Muscle of arm (tissue), 12 donors: ENCODE results near the gene CMPK2. TPM values are rescaled to one million over a fixed set of nuclear protein-coding genes. Genes with fewer than 3 reads are reported as not detected.
"Not testable (repeated sequence)": the region's sequence is repeated elsewhere in the genome, so short reads cannot be mapped to it uniquely, and the experiment has no call there.

Experiments
- DNase-seq: peaks from one replicate; pipeline ENCODE4 v3.0.0-alpha.2; 2013
- polyA plus RNA-seq, 12 donors: library from polyadenylated mRNA; unstranded; fragments of 120-200 nt; gene quantifications; one replicate each; pipeline ENCODE4 v1.2.1, GENCODE V29; 2013; ENCODE audit not compliant: insufficient read length in 12 of 12

Gene CMPK2
- polyA plus RNA-seq, 12 donors: 2.7 to 5.3 (median 3.8) TPM; not detected in 1

DNA sequence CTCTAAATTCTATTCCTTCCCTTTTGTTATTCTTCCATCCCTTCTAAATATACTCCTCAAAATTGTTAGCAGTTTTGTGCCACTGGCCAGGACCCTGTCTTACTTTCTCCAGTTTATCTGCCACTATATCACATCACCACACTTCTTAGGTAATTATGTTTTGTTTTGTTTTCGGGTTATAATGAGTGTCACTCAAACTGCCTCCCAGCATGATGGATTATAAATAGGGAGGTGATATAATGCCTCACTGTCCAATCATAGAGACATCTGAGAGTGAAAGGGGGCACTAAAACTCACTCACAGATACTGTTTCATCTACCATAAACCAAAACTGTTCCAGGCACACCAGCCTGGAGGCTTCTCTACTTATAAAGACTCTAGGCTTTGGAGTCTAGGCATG lies 15.3 kb upstream of the CMPK2 start:
- no peak for DNase-seq

DNA sequence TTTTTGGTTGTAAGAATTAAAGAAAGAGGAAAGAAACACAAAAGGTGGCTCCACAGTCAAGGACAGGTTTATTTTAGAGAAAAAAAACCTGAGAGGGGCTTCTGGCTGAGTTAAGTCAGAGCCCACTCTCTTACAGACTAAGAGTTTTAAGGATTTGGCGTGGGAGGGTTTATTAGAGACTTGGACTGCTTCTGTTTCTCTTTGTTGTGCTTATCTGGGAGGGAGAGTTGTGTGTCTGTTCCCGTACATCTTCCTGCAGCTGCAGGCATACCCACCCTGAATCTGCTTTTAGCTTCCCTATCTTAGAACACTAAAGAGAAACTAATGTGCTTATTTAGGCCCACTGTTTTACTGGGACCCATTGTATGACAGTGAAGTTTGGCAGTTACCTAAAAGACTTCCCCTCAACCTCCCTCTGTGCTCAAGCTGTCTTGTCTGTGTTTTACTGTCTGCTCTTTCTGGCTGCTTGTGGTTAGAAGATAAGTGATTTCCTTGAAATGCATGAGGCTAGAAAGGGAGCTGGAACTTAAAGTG lies 14.6 kb upstream of the CMPK2 start:
- no peak for DNase-seq

DNA sequence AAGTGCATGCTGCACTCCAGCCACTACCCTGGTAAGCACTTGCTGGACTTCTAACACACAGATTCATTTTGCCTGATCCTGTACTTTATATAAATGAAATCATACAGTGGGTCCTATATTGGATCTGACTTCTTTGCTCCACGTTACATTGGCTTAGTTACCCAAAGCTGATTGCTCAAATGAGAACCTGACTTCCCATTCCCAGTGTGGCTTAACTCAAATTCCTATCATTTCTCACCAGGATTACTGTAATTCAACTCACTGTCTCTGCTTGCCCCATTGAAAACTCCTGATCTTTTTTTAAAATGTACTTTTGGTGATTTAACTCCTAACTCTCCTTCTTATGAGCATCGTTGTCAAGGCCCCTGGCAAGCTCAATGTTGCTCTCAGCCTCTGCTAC lies 13.3 kb upstream of the CMPK2 start:
- DNase-seq: no peak

DNA sequence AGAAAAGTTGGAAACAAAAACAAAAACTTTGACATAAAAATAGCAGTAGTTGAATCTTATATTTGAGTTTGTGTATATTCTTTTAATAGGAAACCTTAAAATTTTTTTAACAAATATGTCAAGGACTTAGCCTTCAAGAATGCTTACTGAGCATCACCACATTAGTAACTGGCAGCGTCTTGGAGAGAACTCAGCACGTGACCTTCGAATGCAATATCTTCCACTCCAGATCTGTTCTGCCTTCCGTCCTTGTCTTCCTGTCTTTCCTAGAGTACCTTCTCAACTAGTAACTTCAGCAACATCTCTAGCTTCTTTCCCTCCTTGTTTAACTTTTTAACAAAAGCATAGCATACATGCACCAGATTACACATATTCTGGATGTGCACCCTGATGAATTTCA lies 12.8 kb upstream of the CMPK2 start:
- no peak for DNase-seq

DNA sequence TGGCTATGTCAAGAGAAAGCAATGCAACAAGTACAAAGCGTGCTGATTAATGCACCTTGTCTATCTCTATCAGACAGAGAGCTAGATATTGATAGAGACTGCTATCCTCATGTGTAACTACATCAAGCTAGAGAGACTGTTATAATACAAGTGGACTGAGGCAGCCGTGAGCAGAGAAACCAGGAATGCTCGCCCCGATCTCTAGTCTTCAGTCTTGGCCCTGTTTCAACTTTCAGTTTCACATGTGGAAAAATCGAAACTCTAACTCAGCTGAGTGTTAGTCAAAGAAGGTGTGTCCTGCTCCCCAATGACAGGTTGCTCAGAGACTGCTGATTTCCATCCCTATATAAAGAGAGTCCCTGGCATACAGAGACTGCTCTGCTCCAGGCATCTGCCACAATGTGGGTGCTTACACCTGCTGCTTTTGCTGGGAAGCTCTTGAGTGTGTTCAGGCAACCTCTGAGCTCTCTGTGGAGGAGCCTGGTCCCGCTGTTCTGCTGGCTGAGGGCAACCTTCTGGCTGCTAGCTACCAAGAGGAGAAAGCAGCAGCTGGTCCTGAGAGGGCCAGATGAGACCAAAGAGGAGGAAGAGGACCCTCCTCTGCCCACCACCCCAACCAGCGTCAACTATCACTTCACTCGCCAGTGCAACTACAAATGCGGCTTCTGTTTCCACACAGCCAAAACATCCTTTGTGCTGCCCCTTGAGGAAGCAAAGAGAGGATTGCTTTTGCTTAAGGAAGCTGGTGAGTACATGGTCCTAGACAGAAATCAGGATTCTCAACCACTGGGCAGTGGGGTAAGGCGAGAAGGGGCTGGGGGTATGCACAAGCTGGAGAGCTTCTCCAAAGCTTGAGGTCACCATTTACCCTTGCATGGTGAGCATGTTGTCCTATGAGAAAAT lies 11.9 kb upstream of the CMPK2 start, which contains the start of gene RSAD2:
Gene RSAD2, plus strand, starts transcription at position 376 of the 903 bp plus-strand sequence. Its CDS starts 24 bp downstream, at position 400.
- peak; percentile 74 for DNase-seq

DNA sequence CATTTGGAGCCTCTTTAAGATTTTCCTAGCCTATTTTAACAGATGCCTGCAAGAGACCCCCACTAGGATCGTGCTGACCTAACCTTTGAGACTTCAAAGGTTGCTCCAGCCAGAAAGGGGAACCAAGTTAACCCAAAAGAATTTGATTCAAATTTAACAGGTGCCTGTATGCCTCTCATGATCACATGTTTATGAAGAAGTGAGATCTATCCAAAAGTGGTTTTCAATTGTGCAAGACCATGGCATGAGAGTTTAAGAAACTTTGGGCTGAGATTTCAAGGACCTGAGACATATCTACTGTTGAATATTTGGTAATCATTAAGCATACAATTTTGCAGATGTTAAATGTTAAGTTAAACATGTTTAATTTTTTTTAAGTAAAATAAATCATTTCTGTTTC lies 10.6 kb upstream of the CMPK2 start:
- DNase-seq: no peak

DNA sequence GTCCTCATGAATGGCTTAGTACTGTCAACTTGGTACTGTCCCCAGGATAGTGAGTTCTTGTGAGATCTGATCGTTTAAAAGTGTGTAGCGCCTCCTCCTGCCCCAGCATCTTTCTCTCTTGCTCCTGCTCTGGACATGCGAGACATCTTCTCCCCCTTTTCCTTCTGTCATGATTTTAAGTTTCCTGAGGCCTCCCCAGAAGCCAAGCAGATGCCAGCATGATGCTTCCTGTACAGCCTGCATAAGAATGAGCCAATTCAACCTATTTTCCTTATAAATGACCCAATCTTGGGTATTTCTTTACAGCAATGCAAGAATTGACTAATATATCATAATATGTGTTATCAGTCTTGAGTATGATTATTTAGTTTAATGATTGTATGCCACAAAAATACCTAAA lies 8.3 kb upstream of the CMPK2 start:
- no peak for DNase-seq

DNA sequence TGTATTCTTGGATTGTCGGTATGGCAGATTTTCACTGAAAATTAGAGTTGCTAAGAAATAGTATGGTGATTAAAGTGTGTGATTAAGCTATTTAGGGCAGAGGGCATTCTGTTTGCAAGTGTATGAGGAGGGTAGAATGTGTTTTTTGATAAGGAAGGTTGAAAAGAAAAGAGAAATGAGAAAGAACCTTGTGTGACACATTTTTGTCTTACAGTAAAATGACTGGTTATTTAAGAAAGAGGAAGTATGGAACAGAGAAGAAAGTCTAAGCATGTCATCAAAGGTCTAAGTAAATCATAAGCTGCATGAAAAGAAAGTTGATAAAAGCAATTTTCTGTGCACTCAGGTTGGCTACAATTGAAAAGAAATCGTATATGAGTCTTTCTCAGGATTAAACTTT lies 6.7 kb upstream of the CMPK2 start:
- DNase-seq: no peak

DNA sequence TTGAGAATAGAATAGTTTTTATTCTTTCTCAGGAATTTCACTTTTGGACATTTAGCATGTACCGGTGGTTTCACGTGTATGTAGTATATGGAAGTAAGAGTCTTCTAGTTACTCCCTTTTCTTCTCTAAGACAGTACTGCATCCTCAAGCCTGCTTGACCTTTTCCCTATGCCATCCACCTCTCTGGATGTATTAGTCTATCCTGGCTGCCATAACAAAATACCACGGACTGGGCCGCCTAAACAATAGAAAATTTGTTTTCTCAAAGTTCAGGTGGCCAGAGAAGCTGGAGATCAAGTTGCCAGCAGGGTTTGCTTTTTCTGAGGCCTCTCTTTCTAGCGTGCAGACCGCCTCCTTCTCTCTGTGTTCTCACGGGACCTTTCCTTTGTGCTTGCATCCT lies 1.3 kb upstream of the CMPK2 start:
- no peak for DNase-seq

DNA sequence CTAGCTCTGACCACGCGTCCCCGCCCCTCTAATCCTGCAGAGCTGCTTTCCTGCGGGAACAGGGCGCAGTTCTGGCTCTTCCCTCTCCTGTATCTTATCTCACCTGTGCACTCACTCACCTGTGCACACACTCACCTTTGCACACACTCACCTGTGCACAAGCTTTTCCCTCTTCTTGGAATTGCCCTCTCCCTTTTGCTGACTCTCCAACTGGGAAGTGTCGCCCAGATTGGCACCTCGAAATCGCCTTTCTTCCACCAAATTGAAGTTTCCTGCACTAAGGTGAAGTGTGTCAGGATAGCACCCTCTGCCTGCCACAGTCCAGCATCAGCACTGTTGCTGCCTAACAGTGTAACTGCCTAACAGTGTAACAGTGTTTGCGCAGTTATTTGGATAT lies 566 bp upstream of the CMPK2 start:
- DNase-seq: no peak

DNA sequence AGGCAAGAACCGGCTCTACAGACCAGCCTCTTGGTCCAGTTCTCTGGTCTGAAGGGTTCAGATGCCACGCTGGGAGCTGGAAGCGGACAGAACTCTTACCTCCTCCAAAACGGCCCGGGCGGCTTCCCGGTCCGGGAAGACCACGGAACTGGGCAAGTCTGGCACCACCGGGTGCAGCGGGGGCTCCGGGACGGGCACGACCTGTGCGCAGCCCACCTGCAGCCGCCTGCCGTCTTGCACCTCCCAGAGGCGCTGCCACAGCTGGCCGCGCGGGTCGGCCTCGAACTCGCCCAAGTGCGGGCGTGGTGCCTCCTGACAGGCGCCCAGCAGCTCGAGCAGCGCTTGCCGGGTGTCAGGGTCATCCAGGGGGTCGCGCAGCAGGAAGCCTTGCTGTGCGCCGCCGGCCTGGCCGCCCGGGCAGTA lies 773 bp downstream of the CMPK2 start:
- peak; percentile 25 for DNase-seq

DNA sequence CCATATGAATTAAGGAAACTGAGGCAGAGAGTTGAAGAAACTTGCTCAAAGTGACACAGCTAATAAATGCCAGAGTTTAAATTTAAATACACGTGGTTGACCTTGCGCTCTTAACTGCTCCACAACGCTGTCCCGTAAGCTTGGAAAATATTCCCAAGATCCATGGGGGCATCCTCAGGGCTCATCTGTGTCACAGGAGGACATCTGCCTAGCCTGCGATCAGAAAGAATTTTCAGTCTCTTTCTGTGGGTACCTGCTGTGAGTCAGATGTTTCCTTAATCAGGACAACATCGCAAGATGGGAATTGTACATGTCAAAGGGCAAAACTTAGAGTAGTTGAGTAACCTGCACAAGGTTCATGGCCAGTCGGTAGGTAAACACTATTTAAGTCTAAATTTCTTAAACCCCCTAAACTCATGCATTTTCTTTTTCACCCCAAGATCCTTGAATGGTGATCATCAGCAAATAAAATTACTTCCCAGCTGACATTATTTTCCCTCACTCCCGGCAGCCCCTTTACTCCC lies 1.4 kb downstream of the CMPK2 start:
- no peak for DNase-seq

DNA sequence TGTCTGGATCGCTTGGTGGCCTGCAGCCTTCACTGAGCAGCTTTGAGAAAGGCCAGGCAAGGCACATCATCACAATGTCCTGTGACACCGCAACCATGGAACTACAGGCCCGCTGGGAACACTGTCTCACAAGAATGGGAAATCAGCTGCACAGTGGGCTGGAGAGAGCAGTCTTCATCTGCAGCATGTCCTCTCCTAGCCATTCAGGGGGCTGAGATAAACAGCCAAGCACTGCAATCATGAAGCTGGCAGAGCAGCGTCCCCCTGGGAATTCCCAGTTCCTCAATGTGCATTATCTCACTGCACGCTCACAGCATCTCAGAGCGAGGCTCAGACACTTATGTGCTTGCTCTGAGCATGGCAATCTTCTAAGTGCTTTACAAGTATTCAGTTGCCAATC lies 1.9 kb downstream of the CMPK2 start:
- DNase-seq: no peak

DNA sequence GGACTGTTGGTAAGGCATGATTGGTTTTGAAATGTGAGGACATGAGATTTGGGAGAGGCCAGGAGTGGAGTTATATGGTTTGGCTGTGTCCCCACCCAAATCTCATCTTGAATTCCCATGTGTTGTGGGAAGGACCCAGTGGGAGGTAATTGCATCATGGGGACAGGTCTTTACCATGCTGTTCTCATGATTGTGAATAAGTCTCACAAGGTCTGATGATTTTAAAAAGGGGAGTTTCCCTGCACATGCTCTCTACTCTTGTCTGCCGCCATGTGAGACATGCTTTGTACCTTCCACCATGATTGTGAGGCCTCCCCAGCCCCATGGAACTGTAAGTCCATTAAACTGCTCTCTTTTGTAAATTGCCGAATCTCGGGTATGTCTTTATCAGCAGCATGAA lies 5.4 kb downstream of the CMPK2 start:
- DNase-seq: no peak

DNA sequence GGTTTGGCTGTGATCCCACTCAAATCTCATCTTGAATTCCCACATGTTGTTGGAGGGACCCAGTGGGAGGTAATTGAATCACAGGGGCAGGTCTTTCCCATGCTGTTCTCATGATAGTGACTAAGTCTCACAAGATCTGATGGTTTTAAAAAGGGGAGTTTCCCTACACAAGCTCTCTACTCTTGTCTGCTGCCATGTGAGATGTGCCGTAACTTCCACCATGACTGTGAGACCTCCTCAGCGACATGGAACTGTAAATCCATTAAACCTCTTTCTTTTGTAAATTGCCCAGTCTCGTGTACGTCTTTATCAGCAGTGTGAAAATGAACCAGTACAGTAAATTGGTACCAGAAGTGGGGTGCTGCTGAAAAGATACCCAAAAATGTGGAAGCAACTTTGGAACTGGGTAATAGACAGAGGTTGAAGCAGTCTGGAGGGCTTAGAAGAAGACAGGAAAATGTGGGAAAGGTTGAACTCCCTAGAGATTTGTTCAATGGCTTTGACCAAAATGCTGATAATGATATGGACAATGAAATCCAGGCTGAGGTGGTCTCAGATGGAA lies 7.2 kb downstream of the CMPK2 start:
- not testable (repeated sequence) for DNase-seq

DNA sequence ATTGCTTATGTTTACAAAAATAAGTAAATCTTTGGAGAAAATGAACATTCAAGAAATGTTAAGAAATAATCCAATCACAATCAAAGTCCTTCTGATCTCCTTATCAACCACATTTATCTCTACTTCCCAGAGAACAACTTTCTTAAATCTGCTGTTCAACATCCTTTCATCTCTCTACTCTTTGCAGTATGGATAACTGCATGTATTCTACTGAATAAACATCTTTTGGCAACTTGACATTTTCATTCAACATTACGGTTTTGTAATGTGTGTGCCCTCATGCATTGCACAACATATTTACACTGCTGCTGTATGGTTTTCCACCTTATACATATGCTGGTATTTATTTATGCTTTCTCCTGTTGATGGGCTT lies 9.2 kb downstream of the CMPK2 start:
- no peak for DNase-seq

DNA sequence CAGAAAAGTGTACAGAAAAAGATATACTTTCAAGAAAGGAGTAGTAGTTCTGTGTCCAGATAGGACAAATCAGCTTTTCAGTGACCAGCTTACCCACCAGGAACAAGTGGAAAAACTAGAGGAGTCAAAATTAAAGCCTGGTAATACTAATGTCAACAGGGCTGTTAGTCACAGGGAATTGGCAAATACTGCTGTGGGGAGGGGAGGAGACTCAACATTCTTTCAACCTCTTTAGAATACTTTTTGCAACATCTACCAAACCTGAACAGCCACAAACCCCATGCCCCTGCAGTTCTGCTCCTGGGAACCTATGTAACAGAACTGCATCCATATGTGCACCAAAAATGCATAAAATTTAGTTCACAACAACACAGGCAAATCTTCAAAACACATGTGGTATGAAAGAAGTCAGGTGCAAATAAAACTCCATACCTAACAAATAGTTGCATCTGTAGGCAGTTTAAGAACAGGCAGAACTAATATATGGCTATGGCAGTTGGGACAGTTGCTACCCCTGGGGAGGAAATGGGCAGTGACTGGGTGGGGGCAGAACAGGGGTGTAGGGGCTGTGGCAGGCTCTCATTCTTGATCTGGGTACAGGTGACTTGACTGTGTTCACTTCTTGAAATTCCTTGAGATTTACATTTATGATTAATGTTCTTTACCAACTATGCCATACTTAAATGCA lies 9.7 kb downstream of the CMPK2 start:
- DNase-seq: no peak

DNA sequence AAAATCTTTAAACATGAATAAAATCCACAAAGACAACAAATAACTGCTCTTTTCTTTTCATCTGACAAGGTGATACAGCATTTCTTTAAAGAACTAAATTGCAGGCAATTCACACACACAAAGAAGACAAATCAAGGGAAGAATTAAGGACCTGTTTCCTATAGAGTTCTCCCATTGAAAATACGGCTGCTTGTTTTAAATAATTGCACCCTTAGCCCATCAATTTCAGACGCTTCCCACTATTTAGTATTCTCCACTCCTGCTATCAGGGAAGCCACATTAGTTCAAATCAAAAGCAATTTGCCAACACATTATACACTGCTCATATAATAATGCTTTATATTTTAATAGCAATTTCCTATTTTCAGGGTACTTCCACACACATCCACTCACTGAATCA lies 11.3 kb downstream of the CMPK2 start:
- no peak for DNase-seq

DNA sequence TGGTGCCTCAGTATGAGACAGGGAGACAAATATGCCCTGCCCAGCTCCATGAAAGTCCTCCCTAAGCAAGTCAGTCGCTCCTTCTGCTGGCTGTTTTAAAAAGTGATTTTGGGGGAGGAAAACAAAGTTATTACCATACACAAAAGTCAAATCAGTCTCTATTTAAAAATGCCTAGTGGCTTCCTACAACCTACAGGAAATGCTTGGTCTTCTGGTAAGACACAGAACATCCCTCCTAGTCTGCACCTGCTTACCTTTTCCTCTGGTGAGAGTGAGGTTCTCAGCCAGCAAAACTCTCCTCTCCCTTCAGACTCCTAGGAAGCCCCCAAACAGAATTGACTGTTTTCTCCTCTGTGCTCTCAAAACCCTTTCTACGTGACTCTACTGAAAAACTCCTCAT lies 13.5 kb downstream of the CMPK2 start:
- DNase-seq: no peak

DNA sequence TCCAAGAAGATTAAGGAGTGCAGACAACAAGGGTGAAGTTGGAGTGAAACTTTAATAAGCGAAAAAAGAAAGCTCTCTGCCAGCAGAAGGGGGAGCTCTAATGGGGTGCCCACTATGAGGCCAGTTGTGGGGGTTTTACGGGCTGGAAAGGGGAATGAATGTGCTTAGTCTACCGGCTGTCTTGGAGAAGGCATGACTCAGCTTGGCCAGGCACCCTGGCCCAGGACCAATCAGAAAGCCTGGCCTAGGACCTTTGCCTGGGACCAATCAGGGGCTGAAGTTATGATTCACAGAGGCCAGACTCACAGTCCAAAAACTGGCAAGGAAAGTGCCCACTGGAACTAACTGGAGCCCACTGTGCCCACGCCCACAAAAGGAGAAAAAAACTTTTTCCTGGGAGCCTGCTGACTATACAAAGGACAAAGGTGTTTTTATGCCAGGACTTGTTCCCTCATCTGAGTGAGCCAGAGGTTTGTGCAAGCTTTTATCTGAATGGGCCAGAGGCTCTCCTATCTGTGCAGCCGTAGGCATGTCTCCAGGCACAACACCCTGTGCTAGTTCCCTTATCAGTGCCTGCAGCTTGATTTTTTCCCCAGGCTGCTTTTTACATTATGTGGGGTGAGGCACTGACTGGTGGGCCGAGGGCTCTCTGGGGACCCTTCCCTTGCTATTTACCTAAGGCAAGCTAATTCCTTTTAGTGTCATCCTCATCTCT lies 18.6 kb downstream of the CMPK2 start:
- no peak for DNase-seq

DNA sequence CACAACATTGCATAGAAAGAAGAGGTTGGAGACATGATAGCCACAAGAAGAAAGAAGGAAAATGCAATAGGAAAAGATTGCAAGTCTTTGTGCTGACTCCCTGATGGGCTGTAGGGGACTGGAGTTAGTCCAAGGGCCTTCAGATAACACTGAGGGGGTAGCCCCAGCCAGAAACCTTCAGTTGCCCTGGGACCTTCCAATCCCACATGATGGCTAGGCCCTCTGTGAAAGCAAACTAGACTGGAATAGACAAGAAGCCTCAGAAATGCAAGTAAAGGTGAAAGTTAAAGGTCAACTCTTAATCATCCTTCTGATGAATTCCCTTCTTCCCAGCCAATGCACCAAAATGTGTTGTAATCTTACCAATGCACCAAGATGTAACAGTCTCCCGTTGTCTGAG lies 19.2 kb downstream of the CMPK2 start:
- DNase-seq: no peak

DNA sequence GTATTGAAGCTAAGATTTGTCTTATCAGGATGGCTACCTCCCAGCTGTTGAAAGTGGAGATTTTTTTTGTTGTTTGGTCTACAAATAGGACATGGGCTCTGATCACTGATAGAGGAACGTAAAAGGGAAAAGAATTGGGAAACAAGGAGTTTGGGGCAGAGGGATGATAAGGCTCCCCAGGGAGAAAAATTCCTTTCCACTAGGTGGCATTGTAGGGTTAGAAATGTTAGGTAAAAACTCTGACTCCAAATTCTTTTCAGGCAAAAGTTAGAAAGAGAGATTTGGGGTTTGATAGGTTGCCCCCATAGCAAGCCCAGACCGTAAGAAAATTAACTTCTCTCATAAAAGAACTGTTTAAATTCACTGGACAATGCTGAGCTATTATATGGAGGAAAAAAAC lies 19.8 kb downstream of the CMPK2 start:
- no peak for DNase-seq
